Epithelial cell of esophagus (primary cell): Measurements from ENCODE around the gene ENTHD1.
A peak's percentile ranks its signal among the peaks of the same experiment; 100 is the strongest.
"Not testable (repeated sequence)": the region's sequence is repeated elsewhere in the genome, so short reads cannot be mapped to it uniquely, and the experiment has no call there.

ENCODE experiments used
- DNase-seq: peaks from one replicate; pipeline ENCODE4 v3.0.0; 2010; ENCODE audit warnings: low read depth
- H3K4me3 ChIP-seq: 2 replicates; pipeline ENCODE4 v1.5.1; 2011; ENCODE audit warnings: mild to moderate bottlenecking, low read length, control low read depth
- CTCF ChIP-seq: IDR thresholded peaks from 2 replicates; pipeline ENCODE4 v1.5.1; 2011; ENCODE audit warnings: low read depth, mild to moderate bottlenecking, low read length, control low read depth, inconsistent platforms; ENCODE audit not compliant: insufficient read depth; ENCODE audit errors: missing control alignments

The ENTHD1 gene

GRCh38 chr22:39868741-39869140 is 24.8 kb downstream of the ENTHD1 start:
- TF ChIP-seq CTCF = no peak
- no peak overlapping the region for H3K4me3 ChIP-seq
- DNase-seq = no peak

GRCh38 chr22:39859903-39860588 is 33.5 kb downstream of the ENTHD1 start:
- H3K4me3 ChIP-seq = no peak overlapping the region
- no peak for TF ChIP-seq CTCF
- DNase-seq = no peak

GRCh38 chr22:39856588-39856987 is 37.0 kb downstream of the ENTHD1 start:
- no peak for DNase-seq
- no peak for TF ChIP-seq CTCF
- H3K4me3 ChIP-seq = no peak overlapping the region

- no peak for TF ChIP-seq CTCF
- no peak overlapping the region for H3K4me3 ChIP-seq
- no peak for DNase-seq
These were observed 40.8 kb downstream of the ENTHD1 start for GRCh38 chr22:39852799-39853198.

GRCh38 chr22:39851606-39852315 is 41.8 kb downstream of the ENTHD1 start:
- no peak for TF ChIP-seq CTCF
- no peak overlapping the region for H3K4me3 ChIP-seq
- DNase-seq = peak; percentile 1

GRCh38 chr22:39847477-39847876 is 46.1 kb downstream of the ENTHD1 start:
- H3K4me3 ChIP-seq = no peak overlapping the region
- peak; percentile 5 for DNase-seq
- no peak for TF ChIP-seq CTCF

GRCh38 chr22:39846539-39846938 is 47.0 kb downstream of the ENTHD1 start:
- not testable (repeated sequence) for H3K4me3 ChIP-seq, DNase-seq
